ENCODE measurements around the gene CBX8. TPM values are rescaled to one million over a fixed set of nuclear protein-coding genes. Genes with fewer than 3 reads are reported as not detected.

CBX8 gene
- total and polyA plus RNA-seq, 2 donors (not counting 3 experiments of a cell fraction or from before 2014, with no cell fraction given), result 0.69 to 3.1 TPM

DNA sequence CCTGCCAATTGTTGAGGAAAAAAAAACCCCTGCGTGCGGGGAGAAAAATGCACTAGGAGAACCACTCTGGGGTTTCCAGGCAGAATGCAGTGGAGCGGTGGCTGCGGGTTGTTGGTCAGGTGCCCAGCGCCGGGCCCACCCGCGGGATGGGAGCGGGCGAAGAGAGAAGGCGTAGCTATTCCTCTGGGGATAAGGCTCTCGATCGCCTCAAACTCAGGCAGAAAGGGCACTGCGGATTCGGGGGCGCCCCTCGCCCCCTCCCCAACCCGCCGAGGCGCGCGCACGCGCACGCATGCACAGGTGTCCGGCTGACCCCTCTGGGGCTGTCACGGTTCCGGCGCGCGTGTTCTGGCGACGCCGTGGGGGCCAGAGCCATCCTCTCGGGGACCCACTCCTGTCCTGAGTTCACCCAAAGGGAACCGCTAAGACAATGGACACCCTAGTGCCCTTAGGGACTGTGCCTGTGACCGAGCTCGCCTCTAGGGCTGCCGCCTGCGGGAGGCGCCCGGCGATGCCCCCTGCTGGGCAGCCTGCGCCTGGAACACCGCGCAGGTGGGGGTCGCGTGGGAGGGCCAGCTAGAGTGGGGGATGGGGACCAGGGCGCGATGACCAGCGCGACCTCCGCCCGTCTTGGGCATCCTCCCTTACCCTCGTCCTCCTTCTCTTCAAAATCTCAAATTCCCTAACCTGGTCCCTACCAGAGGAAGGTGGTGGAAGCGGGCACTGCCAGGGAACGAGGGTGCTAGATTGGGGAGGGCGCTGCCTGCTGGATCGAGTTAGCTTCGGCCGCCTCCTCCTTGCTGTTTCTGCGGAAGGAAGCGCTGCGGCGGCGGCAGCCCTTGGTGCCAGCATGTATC lies 14.4 kb upstream of the CBX8 start:
- DNase-seq (ENCODE audit: low read depth, low spot score), result peak; percentile 33
- no peak for FAIRE-seq
- BruUV-seq (replicated peaks), result no TSS peak
- ChIA-PET POLR2A (interaction anchor here (1.3 kb wide), 1 partner anchor 14 kb away, joined by 3 read pairs; the partner anchor contains the start of gene CBX8), CTCF (interaction anchor here (0.6 to 6.1 kb wide), 20 partner anchors 8 to 71 kb away, joined by 3 to 59 read pairs (median 6); partner anchors contain the start of genes CBX4 and CBX8)
- H3K9me3 ChIP-seq (replicated peaks; ENCODE audit: control insufficient read depth, insufficient read depth, low read length), result no peaks in the 10 kb centered on the region
- no peak overlapping the region for H3K4me3 ChIP-seq (replicated peaks in 1 of 3; ENCODE audit: insufficient read depth in 1 of 3, low read depth in 1 of 3, low read length in 3 of 3)
- H3K4me1 ChIP-seq (ENCODE audit: control insufficient read depth, extremely low read depth, insufficient read depth, low read length), result peaks cover 8% of the 10 kb centered on the region
- no peaks in the 10 kb centered on the region for H3K9me1 ChIP-seq (replicated peaks; ENCODE audit: control insufficient read depth, extremely low read depth, insufficient read depth, low read length)
- no peak overlapping the region for H3K4me2 ChIP-seq (ENCODE audit: insufficient read depth, low read length)
- no peaks in the 10 kb centered on the region for H4K20me1 ChIP-seq (replicated peaks; ENCODE audit: control insufficient read depth, extremely low read depth, insufficient read depth, low read length)
- no peaks in the 10 kb centered on the region for H3K79me2 ChIP-seq (ENCODE audit: control insufficient read depth, insufficient read depth, low read length)
- intact Hi-C loops (cut with micrococcal nuclease), result loop anchor here (2.0 kb wide), 2 partner anchors 28 to 64 kb away; partner anchors contain the start of gene CBX4
- no peak overlapping the region for H2AFZ ChIP-seq (ENCODE audit: low read depth, low read length)
- dilution Hi-C loops (cut with MboI; ENCODE audit: extremely low pct_ligation_motif_present, low sequenced_read_pairs), result no loop called here
- peaks cover 65 to 82% of the 10 kb centered on the region in 2 experiments for H3K27me3 ChIP-seq (ENCODE audit: control insufficient read depth in 2 of 2, insufficient read depth in 2 of 2, low read length in 2 of 2)
- TF ChIP-seq EZH2 (IDR thresholded peaks at IDR 0.05; ENCODE audit: borderline replicate concordance, low read depth, low read length, severe bottlenecking), result no peak
- TF ChIP-seq JUN (IDR thresholded peaks at IDR 0.05; ENCODE audit: borderline replicate concordance, insufficient read depth, insufficient read length, low read depth), result no peak
- no peak for TF ChIP-seq FOS (IDR thresholded peaks at IDR 0.05; ENCODE audit: borderline replicate concordance, insufficient read depth, low read length)
- no peak for TF ChIP-seq GATA2 (IDR thresholded peaks at IDR 0.05; ENCODE audit: insufficient read depth, insufficient read length, low read depth, low read length)
- TF ChIP-seq, protein P1, sequence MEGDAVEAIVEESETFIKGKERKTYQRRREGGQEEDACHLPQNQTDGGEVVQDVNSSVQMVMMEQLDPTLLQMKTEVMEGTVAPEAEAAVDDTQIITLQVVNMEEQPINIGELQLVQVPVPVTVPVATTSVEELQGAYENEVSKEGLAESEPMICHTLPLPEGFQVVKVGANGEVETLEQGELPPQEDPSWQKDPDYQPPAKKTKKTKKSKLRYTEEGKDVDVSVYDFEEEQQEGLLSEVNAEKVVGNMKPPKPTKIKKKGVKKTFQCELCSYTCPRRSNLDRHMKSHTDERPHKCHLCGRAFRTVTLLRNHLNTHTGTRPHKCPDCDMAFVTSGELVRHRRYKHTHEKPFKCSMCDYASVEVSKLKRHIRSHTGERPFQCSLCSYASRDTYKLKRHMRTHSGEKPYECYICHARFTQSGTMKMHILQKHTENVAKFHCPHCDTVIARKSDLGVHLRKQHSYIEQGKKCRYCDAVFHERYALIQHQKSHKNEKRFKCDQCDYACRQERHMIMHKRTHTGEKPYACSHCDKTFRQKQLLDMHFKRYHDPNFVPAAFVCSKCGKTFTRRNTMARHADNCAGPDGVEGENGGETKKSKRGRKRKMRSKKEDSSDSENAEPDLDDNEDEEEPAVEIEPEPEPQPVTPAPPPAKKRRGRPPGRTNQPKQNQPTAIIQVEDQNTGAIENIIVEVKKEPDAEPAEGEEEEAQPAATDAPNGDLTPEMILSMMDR (IDR thresholded peaks at IDR 0.05; ENCODE audit: extremely low read depth in 1 of 2, insufficient read depth in 1 of 2, low read depth in 1 of 2, low read length in 2 of 2), result peak; percentile 65 to 91
- no peak overlapping the region for H3K27ac ChIP-seq (ENCODE audit: insufficient read depth, low read depth, low read length)
- H3K36me3 ChIP-seq (ENCODE audit: control insufficient read depth in 2 of 2, extremely low read depth in 1 of 2, insufficient read depth in 2 of 2, low read length in 2 of 2), result no peaks in the 10 kb centered on the region
- H3K9ac ChIP-seq (replicated peaks; ENCODE audit: extremely low read depth, insufficient read depth, low read length), result no peak overlapping the region
